Panc1 (cell line): ENCODE results near the gene TANK. TPM values are rescaled to one million over a fixed set of nuclear protein-coding genes. Genes with fewer than 3 reads are reported as not detected.

Experiments
- ATAC-seq: fragments of 200-7000 bp; cut with Tn5 transposase; 2 replicates; pipeline ENCODE4 v1.9.1; 2020; ENCODE audit warnings: mild to moderate bottlenecking, moderate library complexity
- BruUV-seq: library from RNA; stranded (reverse); fragments of 400-500 nt; replicated peaks from 2 replicates; lab custom pipeline; 2021; lab: Mats Ljungman, UMichigan
- CTCF ChIA-PET: fragments of 300-600 bp; sonication (Branson Sonifier 250); formaldehyde crosslinking; loops from one replicate; lab custom pipeline; 2022; ENCODE audit warnings: antibody characterized with exemption; lab: Charles Lee
- POLR2A ChIA-PET: fragments of 300-600 bp; sonication (Branson Sonifier 250); formaldehyde crosslinking; loops from one replicate; lab custom pipeline; 2022; ENCODE audit warnings: antibody characterized with exemption; lab: Charles Lee
- DNase-seq: peaks from one replicate; pipeline ENCODE4 v3.0.0-alpha.2; 2010; ENCODE audit warnings: low read depth, low spot score
- H3K27ac ChIP-seq: 2 replicates; pipeline ENCODE4 v1.5.1; 2011; ENCODE audit warnings: mild to moderate bottlenecking, low read length, inconsistent platforms
- H3K27me3 ChIP-seq: fragments of 200-500 bp; sonication (Bioruptor generic); 2 replicates; pipeline ENCODE4 v1.6.0; 2014; ENCODE audit warnings: low read length, inconsistent platforms; ENCODE audit not compliant: control insufficient read depth, insufficient read depth
- H3K36me3 ChIP-seq: fragments of 200-500 bp; sonication (Bioruptor generic); 2 replicates; pipeline ENCODE4 v1.5.1; 2014; ENCODE audit warnings: inconsistent platforms, mild to moderate bottlenecking, low read length, moderate library complexity; ENCODE audit not compliant: control insufficient read depth, insufficient read depth
- H3K4me1 ChIP-seq: 2 replicates; pipeline ENCODE4 v1.5.1; 2011; ENCODE audit warnings: inconsistent platforms, mild to moderate bottlenecking, low read length, moderate library complexity; ENCODE audit not compliant: control insufficient read depth, insufficient read depth
- H3K4me3 ChIP-seq, 2 experiments: 2 replicates each; pipeline ENCODE4 v1.5.1; 2011 to 2012; ENCODE audit warnings: low read depth in 2 of 2, low read length in 2 of 2, mild to moderate bottlenecking in 2 of 2, inconsistent platforms in 1 of 2, moderate library complexity in 1 of 2
- H3K9me3 ChIP-seq: fragments of 200-500 bp; sonication (Bioruptor generic); 2 replicates; pipeline ENCODE4 v1.5.1; 2014; ENCODE audit warnings: low read depth, mild to moderate bottlenecking, inconsistent platforms, low read length, moderate library complexity; ENCODE audit not compliant: control insufficient read depth, insufficient read depth
- POLR2AphosphoS5 ChIP-seq: IDR thresholded peaks from 2 replicates; pipeline ENCODE4 v1.6.1; 2012; ENCODE audit warnings: mild to moderate bottlenecking, low read depth, low read length, moderate library complexity
- REST ChIP-seq, 2 experiments: IDR thresholded peaks; 2 replicates each; pipeline ENCODE4 v1.6.1; 2011 to 2012; ENCODE audit warnings: low read depth in 2 of 2, control low read depth in 1 of 2, low read length in 1 of 2, mild to moderate bottlenecking in 1 of 2, moderate library complexity in 1 of 2; ENCODE audit not compliant: insufficient read depth in 1 of 2
- SIN3A ChIP-seq: IDR thresholded peaks from 2 replicates; pipeline ENCODE4 v1.6.1; 2012; ENCODE audit warnings: low read depth, mild to moderate bottlenecking, low read length, moderate library complexity, borderline replicate concordance; ENCODE audit not compliant: insufficient read depth
- TCF7L2 ChIP-seq: IDR thresholded peaks from 2 replicates; pipeline ENCODE4 v1.6.1; 2011; ENCODE audit warnings: mild to moderate bottlenecking, low read depth, low read length, inconsistent platforms
- in situ Hi-C: cut with HindIII; loops from 2 replicates; pipeline ENCODE4 v1.10.0; 2016; ENCODE audit warnings: low sequenced_read_pairs, low pct_unique_long_range_greater_than_20kb
- intact Hi-C: fragments of 100-400 bp; cut with micrococcal nuclease; formaldehyde crosslinking; loops from one replicate; pipeline ENCODE4 v1.10.0; 2022; ENCODE audit not compliant: unreplicated experiment
- total RNA-seq: library from RNA; stranded (reverse); gene quantifications from one replicate; pipeline ENCODE4 v1.2.1, GENCODE V29; 2021; ENCODE audit not compliant: unreplicated experiment
- TF ChIP-seq, protein P1 (sequence below): fragments of 450-650 bp; IDR thresholded peaks from 2 replicates; pipeline ENCODE4 v1.5.1; 2017; ENCODE audit warnings: mild to moderate bottlenecking

TANK gene
- total RNA-seq, 1 experiment from 2014 or later, result 36.0 TPM

GRCh38 chr2:161238560-161239325, 78.5 kb downstream of the TANK start:
- in situ Hi-C loops (no loop called here), intact Hi-C loops (no loop called here)
- no TSS peak for BruUV-seq
- peak; percentile 85 for ATAC-seq
- no peak overlapping the region for H3K27ac ChIP-seq
- ChIA-PET CTCF (no interaction called here), POLR2A (no interaction called here)
- no peaks in the 10 kb centered on the region; the same call in 1 of the 2 replicates for H3K36me3 ChIP-seq
- H3K27me3 ChIP-seq, result no peaks in the 10 kb centered on the region
- TF ChIP-seq, protein P1, sequence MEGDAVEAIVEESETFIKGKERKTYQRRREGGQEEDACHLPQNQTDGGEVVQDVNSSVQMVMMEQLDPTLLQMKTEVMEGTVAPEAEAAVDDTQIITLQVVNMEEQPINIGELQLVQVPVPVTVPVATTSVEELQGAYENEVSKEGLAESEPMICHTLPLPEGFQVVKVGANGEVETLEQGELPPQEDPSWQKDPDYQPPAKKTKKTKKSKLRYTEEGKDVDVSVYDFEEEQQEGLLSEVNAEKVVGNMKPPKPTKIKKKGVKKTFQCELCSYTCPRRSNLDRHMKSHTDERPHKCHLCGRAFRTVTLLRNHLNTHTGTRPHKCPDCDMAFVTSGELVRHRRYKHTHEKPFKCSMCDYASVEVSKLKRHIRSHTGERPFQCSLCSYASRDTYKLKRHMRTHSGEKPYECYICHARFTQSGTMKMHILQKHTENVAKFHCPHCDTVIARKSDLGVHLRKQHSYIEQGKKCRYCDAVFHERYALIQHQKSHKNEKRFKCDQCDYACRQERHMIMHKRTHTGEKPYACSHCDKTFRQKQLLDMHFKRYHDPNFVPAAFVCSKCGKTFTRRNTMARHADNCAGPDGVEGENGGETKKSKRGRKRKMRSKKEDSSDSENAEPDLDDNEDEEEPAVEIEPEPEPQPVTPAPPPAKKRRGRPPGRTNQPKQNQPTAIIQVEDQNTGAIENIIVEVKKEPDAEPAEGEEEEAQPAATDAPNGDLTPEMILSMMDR, result no peak
- TF ChIP-seq REST (IDR thresholded peaks at IDR 0.05; ENCODE audit: insufficient read depth in 1 of 2, low read depth in 2 of 2, low read length in 1 of 2), result no peak
- TF ChIP-seq POLR2AphosphoS5, result no peak
- TF ChIP-seq SIN3A, result no peak
- TF ChIP-seq TCF7L2, result no peak
- H3K9me3 ChIP-seq, result no peaks in the 10 kb centered on the region
- no peak for DNase-seq
- H3K4me1 ChIP-seq, result peaks cover 8% of the 10 kb centered on the region
- H3K4me3 ChIP-seq, result peak overlapping the region; percentile 46 to 74

- in situ Hi-C loops, result no loop called here
- peaks cover 8% of the 10 kb centered on the region for H3K4me1 ChIP-seq
- ChIA-PET POLR2A (no interaction called here), CTCF (no interaction called here)
- no peaks in the 10 kb centered on the region; the same call in 1 of the 2 replicates for H3K36me3 ChIP-seq
- intact Hi-C loops, result no loop called here
- DNase-seq, result no peak
- no peaks in the 10 kb centered on the region for H3K9me3 ChIP-seq
- no peaks in the 10 kb centered on the region for H3K27me3 ChIP-seq
- BruUV-seq, result no TSS peak
- no peak overlapping the region for H3K27ac ChIP-seq
- TF ChIP-seq, protein P1, result no peak
- TF ChIP-seq TCF7L2 (no peak), SIN3A (no peak), REST (IDR thresholded peaks at IDR 0.05; ENCODE audit: insufficient read depth in 1 of 2, low read depth in 2 of 2, low read length in 1 of 2) (no peak), POLR2AphosphoS5 (no peak)
- peak overlapping the region in 1 of 2 experiments; percentile 46; a peak in 2 of 4 replicates for H3K4me3 ChIP-seq
- ATAC-seq, result no peak
Measured at GRCh38 chr2:161239326-161240109, 79.3 kb downstream of the TANK start.
